ENCODE results near the gene PCSK9. TPM values are rescaled to one million over a fixed set of nuclear protein-coding genes. Genes with fewer than 3 reads are reported as not detected.

PCSK9 gene
- total and polyA plus RNA-seq, 2 of the 13 experiments (the other 11 are each of a cell fraction or from before 2014, with no cell fraction given) = 33.3 to 80.5 TPM

DNA sequence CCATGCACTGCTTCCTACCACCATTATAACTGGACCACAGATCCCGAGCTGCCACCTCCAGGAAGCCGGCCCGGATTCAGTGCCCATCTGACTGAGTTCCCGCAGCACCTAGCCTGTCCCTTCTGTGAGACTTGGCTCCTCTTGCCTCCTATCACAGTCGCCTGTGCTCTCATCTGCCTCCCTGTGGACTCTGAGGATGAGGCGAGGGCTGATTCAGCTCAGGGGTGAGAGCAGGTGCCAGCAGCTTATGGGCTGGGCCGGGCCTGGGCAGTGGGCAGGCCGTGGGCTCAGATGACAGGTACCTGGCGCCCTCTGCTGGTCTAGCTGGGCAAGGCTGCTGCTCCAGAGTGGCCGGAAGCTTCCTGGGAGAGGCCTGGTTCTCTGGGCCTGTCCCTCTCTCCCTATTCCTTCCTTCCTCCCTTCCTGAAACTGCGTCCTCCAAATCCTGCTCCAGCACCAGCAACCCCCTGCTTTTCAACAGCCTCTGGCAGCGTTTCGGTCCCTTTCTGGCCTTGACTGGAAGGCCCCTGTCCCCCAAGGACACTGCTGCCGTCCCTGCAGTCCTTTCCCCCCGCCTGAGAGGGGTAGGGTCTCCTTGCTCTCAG, 17.3 kb upstream of the PCSK9 start (continued):
- TF ChIP-seq ZNF33A (CRISPR knock-in tag; IDR thresholded peaks at IDR 0.05; ENCODE audit: borderline replicate concordance) (no peak), MAFG (CRISPR knock-in tag; IDR thresholded peaks at IDR 0.05) (no peak), ZNF775 (CRISPR knock-in tag; IDR thresholded peaks at IDR 0.05; ENCODE audit: borderline replicate concordance) (no peak), ZFP62 (CRISPR knock-in tag; IDR thresholded peaks at IDR 0.05) (no peak), SPEN (CRISPR knock-in tag; IDR thresholded peaks at IDR 0.05; ENCODE audit: low read depth) (peak; percentile 61; the same call in 1 of the 2 replicates), FOSL1 (CRISPR knock-in tag; IDR thresholded peaks at IDR 0.05; ENCODE audit: borderline replicate concordance) (no peak), ZNF703 (CRISPR knock-in tag; IDR thresholded peaks at IDR 0.05; ENCODE audit: borderline replicate concordance) (no peak), ZFP37 (CRISPR knock-in tag; IDR thresholded peaks at IDR 0.05; ENCODE audit: borderline replicate concordance) (no peak), HNF1B (CRISPR knock-in tag; IDR thresholded peaks at IDR 0.05) (peak; percentile 49; the same call in 1 of the 2 replicates), ZNF280B (CRISPR knock-in tag; IDR thresholded peaks at IDR 0.05; ENCODE audit: borderline replicate concordance) (0 out of 2 replicates have a peak, but pooled peaks have one; percentile 32), NAIF1 (CRISPR knock-in tag; IDR thresholded peaks at IDR 0.05; ENCODE audit: borderline replicate concordance) (no peak), ZNF276 (CRISPR knock-in tag; IDR thresholded peaks at IDR 0.05; ENCODE audit: low read depth) (no peak), ZNF441 (CRISPR knock-in tag; IDR thresholded peaks at IDR 0.05; ENCODE audit: borderline replicate concordance) (no peak), MAZ (IDR thresholded peaks at IDR 0.05; ENCODE audit: borderline replicate concordance, low read depth, low read length) (no peak), MAZ (CRISPR knock-in tag; IDR thresholded peaks at IDR 0.05; ENCODE audit: low read depth) (no peak), RAD51 (IDR thresholded peaks at IDR 0.05; ENCODE audit: borderline replicate concordance) (no peak), SMARCC2 (IDR thresholded peaks at IDR 0.05) (no peak), JUN (CRISPR knock-in tag; IDR thresholded peaks at IDR 0.05) (no peak), ZNF652 (CRISPR knock-in tag; IDR thresholded peaks at IDR 0.05; ENCODE audit: borderline replicate concordance, low read depth) (no peak), ZSCAN21 (CRISPR knock-in tag; IDR thresholded peaks at IDR 0.05; ENCODE audit: borderline replicate concordance) (peak; percentile 34; the same call in 1 of the 2 replicates), EP300 (IDR thresholded peaks at IDR 0.05; ENCODE audit: low read depth in 2 of 2, low read length in 2 of 2) (no peak), EP300 (CRISPR knock-in tag; IDR thresholded peaks at IDR 0.05; ENCODE audit: borderline replicate concordance) (no peak)
- TF ChIP-seq, protein P1, sequence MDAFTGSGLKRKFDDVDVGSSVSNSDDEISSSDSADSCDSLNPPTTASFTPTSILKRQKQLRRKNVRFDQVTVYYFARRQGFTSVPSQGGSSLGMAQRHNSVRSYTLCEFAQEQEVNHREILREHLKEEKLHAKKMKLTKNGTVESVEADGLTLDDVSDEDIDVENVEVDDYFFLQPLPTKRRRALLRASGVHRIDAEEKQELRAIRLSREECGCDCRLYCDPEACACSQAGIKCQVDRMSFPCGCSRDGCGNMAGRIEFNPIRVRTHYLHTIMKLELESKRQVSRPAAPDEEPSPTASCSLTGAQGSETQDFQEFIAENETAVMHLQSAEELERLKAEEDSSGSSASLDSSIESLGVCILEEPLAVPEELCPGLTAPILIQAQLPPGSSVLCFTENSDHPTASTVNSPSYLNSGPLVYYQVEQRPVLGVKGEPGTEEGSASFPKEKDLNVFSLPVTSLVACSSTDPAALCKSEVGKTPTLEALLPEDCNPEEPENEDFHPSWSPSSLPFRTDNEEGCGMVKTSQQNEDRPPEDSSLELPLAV (CRISPR knock-in tag; conservative IDR thresholded peaks at IDR 0.05; ENCODE audit: low read depth) = no peak
